ENCODE results near the gene TMCC1.
"Not testable (repeated sequence)": the region's sequence is repeated elsewhere in the genome, so short reads cannot be mapped to it uniquely, and the experiment has no call there.

TMCC1 gene

DNA sequence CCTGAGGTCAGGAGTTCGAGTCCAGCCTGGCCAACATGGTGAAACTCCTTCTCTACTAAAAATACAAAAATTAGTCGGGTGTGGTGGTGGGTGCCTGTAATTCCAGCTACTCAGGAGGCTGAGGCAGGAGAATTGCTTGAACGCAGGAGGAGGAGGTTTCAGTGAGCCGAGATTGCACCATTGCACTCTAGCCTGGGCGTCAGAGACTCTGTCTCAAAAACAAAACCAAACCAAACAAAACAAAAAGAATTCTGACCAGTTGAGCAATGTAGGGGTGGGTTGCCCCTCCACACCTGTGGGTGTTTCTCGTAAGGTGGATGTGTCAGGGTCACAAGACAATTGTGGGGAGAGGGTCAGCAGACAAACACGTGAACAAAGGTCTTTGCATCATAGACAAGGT is 252.5 kb downstream of the TMCC1 start:
- DNase-seq: not testable (repeated sequence)

DNA sequence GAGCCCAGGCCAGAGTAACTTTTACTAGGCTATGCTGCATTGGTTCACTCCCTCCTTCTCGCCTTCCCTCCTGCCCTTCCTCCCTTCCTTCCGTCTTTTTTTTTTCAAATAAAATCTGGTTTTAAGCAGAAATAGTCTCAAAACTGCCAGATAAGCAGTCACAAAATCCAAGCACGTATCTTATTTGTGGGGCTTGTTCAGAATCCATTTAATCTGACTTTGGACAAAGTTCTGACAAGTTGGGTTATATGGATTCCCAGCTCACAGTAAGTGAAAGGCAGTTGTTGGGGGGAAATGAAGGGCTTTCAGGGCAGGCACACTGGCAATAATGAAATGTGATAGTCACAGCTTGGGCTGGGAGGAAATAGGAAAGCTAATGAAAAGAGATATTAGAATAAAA is 255.0 kb downstream of the TMCC1 start:
- DNase-seq: no peak

DNA sequence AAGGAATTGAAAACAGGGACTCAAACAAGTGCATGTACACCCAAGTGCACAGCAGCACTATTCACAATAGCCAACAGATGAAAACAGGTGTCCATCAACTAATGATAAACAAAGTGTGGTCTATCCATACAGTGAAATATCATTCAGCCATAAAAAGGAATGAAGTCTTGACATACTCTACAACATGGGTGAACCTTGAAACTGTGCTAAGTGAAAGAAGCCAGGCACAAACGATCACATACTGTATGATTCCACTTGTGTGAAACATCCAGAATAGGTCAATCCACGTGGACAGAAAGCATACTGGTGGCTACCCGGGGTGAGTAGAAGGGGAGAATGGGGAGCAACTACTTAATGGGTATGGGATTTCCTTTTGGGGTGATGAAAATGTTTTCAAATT is 257.4 kb downstream of the TMCC1 start:
- DNase-seq: no peak

DNA sequence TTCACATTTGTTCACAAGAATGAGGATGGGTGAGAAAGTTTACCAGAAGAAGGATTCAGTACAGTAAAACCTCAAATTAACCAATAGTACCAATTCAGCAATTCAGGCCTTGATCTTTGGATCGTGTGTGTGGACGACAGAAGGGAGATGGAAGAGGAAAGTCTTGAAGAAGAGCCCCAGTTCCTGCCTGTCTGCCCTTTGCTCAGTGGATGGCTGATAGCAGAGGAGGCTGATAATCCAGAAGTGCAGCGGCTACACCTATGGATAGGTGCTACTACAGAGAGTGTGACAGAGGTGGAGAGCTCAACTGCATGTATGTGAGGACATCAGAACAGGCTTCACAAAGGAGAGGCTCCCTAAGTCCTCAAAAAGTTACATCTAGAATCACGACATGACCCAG is 257.9 kb downstream of the TMCC1 start:
- no peak for DNase-seq

DNA sequence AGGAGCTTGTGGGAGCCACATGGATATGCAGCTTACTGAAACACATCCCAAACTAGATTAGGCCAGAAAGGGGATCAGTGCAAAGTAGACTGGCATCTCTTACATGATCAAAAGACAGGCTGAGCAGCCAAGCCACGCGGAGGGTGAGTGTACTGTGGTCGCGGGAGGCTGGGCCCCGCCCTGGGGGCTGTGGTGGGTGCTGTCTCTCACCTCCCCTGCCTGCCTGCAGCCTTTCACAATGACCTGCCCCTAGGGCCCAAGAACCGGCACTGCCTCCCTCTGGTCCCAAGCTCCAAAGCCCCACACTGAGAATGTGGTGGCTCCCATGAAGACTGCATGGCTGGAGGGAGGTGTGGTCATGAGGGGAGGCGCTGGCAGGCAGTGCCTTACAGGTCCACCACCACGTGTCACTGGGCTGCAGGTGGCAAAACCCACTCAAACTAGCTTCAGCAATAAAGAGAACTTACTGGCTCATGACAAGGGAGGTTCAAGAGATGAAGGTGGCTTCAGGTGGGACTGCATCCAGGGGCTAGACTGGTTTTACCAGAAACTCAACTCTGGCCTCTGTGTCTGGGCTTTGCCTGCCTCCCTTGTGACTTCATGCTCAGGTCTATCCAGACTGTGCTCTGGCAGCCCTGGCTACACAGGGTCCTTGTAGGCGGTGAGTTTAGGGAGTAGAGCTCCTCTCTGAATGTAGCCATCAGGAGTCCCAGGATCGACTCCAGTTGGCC is 259.6 kb downstream of the TMCC1 start:
- DNase-seq: no peak

GRCh38 chr3:129632977-129633376 is 260.5 kb downstream of the TMCC1 start:
- DNase-seq: no peak

DNA sequence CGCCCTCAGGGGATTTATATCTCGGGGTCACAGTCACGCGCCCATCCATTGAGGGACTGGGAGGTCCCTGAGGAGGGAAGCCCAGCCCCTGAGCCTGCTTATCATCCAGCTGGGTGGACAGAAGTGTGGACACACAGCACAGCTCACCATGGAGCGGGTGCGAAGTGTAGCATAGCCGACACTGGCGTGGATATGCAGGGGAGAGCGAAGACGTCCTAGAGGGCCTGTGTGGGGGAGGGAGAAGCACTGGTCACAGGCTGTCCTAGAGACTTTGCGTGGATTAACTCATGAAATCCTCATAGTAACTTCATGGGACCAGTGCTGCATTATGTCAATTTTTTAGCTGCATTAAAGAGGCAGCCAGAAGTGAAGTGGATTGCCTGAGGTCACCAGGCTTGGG is 261.0 kb downstream of the TMCC1 start:
- no peak for DNase-seq

DNA sequence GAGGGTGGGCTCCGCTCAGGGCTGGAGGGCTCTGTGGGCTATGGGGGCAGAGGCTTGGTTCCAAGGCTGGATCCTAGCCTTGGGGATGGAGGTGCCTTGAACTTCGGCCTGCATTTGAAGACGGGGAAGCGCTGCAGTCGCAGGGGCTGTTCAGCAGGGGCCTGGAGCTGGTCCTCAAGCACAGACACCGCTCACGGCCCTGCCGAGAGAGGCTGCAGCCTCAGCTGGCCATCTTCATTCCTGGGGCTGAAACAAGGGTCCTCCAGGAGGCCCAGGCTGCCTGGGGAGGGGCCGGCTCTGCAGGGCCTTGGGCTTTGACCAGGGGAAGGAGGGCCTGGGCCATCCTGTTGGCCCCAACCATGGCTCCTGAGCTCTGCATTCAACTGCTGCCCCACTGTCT is 261.5 kb downstream of the TMCC1 start:
- DNase-seq: no peak

DNA sequence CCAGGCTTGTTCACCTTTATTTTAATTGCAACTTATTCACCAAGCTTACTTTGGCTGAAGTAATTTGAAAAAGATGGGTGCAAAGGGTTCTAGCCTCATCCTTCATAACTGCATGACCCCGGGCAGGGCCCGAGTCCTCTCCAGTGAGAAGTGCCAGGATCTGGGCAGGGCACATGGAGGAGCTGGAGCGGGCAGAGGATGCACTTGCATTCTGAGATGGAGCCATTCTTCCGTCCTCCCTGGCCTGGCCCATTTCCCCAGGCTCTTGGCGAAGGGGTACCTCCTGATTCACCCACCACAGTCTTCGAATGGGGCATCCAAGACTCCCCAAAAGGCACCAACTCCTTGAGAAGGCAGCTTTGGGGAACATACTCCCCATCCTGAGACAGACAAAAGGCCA is 264.5 kb downstream of the TMCC1 start:
- no peak for DNase-seq

DNA sequence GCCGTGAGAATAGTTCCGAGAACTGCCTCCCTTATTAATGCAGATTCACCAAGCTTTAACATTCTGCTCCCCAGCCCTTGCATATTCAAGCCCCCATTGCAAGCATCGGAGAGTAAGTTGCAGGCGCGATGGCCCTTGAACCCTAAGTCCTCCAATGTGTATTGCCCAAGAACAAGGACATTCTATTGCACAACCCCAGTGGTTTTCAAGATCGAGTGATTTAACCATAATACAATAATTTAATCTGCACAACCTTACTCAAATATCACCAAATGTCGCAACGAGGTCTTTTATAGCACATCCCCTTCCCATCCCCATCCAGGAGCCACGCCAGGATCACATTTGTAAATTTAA is 265.4 kb downstream of the TMCC1 start:
- DNase-seq: no peak

DNA sequence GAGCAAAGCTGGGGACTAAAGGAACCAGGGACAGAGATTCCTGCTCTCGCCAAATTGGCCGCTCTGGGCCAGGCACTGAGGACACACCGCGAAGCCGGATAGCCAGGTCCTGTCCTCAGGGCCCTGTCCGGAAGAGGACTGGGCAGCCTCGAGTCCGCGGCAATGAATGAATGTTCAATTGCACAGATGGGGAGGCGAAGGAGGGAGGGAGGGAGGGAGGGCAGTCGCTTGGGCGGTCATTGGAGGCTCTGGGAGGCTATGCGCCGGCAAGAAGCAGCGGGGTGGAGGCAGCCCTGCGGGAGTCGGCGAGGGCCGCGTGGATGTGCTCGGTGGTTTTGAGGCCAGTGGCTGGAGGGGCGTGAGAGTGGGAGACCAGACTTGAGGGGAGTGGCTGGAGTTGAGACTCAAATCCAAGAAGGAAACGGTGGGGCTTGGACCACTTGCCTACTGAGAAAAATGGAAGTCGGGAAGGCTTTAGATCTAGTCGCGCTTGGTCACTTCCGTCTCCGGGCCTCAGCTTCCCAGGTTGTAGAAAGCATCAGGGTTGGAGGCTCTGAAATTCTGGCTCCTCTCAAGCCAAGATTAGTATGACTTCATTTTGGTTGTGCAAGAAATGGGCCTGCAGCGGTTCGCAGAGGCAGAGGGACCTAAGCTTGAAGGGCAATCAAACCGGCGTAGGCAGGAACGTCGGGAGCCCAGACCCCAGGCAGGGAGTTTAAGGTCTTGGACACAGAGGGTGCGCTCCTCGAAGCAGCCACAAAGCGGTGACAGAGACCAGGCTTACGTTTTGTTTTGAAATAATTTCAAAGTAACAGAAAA is 266.0 kb downstream of the TMCC1 start:
- DNase-seq: peak; percentile 77

DNA sequence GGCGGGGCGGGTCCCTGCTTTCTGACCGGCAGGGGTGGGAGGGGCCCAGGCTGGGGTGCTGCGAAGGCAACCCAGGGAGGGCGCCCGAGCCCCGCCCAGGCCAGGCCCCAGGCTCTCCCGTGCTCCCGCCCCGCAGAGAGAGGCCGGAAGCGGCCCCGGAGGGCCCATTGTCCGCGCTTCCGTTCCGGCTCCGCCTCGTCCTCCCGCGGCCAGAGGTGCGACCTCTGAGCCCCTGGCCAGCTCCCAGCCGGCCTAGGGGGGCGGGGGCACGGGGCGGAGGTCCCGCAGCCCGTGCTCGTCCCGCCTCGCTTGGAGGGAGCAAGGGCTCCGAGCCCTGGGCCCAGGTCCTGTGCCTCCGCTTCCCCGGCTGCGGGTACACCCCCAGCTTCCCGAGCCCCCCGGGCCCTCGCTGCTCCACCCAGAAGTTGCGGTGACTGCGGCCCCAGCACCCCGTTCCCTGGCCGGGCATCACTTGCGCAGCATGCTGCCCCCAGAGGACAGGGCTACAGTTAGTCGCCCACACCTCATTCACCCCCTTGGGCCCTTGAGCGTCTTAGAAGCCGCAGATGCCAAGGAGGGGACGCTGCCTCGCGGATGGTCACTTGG is 266.7 kb downstream of the TMCC1 start:
- DNase-seq: peak; percentile 75

DNA sequence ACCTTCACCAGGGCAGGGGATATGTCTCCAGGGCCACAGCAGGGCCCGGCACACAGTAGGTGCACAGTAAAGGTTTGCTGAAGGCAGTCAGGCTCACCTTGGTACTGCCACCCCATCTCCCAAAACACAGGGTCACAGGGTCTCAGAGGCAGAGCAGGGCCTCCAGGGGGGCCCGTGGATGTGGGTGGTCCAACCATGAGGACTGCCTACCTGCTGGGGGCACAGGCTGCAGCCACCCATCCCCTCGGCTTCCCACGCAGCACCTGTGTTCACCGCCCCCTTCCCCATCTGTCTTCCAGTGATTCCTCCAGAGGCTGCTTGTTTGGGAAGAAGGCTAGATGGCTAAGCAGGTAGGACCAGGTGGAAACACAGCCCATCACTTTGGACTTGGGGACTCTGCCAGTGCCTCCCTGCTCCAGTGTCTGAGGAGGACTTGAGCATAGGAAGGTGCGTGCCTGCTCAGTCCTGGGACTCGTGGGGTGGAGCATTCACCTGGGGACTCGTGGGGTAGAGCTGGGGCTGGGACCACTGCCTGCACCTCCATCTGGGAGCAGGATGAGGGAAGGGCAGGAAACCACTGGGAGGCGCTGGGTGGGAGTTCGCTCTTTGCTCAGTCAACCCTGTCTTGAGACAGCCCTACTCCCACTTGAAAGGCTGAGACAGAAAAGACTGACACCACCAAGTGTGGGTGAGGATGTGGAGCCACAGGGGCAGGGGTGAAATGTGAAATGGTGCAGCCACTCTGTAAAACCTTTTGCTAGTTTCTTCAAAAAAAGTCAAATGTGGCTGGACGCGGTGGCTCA is 268.2 kb downstream of the TMCC1 start:
- no peak for DNase-seq

DNA sequence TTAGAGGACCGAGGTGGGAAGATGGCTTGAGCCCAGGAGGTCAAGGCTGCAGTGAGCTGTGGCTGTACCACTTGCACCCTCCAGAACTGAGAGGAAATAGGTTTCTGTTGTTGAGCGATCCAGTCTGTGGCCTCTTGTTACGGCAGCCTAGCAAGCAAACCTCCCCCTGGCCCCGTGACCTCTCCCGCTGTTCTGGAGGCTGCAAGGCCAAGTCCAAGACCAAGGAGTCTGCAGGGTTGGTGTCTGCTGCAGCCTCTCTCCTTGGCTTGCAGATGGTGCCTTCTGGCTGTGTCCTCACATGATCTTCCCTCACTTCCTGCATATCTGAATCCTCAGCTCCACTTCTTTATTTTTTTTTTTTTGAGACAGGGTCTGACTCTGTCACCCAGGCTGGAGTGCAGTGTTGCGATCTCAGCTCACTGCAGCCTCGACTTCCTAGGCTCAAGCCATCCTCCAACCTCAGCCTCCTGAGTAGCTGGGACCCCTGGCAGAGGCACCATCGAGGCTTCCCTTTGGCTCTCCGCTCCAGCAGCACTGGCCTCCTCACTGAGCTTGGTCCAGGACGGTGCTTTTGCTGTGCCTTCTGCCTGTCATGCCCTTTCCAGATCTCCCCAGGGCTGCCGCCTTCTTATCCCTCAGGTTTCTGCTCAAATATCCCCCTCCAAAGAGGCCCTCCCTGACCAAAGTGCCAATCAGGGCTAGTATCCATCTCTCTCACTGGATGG is 269.0 kb downstream of the TMCC1 start:
- DNase-seq: peak; percentile 35

DNA sequence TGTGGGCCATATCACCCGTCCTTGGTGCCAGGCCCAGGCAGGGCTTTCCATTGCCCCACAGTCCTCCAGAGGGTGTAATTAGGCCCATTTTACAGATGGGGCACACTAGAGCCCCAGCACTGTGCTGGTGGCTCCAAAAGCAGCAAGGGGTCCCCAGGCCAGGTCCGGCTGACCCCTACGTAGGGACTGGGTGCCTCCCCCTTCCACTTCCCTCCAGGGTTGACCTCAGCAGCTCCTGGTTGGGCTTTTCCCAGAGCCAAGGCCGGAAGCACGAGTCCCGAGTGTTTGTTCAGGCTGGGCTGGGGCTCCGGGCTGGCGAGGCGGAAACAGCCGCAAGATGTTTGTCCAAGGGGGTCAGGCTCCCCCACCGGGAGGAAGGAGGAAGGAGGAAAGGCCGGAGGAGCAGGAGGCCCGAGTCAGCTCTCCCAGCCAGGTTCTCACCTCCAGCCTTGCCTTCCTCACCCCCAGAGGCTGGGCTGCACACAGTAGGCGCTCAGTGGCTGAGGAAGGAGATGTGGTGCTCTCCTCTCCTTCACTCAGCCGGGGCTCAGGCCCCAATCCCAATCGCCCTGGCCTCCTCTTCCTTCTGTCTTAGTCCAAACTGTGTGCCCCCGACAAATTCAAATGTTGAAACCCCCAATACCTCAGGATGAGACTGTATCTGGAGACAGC is 269.9 kb downstream of the TMCC1 start:
- no peak for DNase-seq

GRCh38 chr3:129622933-129623332 is 270.6 kb downstream of the TMCC1 start:
- DNase-seq: no peak

DNA sequence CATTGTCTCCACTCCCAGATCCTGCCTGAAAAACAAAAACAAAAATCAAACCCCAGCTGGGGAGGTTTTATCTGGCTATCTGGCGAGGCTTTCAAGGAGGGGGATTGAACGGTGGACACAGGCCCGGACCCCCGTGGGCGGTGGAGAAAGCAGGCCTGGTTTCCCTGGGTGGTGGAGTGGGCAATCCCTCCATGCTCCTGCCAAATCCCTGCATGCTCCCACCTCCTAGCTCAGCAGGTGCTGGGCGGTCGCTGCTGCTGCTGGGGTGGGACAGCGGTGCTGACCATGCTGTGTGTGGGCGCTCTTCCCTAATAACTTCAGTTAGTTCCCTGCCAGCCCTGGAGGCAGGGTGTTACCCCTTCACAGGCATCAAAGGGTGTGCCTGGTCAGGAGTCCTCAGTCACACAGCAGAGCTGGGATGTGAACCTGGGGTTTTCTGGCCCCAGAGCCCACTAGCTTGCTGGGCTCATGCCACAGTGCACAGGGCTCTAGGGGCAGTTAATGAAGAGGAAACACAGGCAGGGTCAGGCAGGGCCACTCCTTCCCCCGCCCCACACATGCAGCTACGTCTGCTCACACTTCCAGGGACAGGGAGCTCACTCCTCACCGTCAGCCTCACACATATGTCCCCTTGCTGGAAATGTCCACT is 271.2 kb downstream of the TMCC1 start:
- no peak for DNase-seq

DNA sequence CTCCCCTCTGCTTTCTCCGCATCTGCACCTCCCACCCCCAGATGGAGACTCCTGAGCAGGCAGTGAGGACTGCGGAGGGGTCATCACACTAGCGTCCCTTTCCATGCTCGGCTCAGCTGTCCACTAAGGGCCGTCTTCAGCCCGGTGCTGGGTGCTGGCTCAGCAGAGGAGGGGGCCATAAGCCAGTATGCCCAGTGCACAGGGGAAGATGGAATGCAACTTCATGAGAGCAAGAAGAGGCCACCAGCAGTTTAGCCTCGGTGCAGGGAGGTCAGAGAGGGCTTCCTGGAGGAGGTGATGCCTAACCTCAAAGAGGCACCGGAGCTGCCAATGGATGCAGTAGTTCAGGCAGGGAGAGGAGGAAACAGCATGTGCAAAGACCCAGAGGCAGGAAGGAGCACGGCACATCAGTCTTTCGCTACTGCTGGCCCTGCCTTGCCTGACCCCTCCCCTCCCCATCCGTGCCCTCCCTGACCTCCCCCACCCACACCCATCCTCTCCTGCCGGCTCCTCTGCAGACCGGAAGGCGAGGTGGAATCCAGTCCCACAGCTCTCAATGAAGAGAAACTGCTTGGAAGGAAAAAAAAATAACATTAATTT is 271.8 kb downstream of the TMCC1 start:
- no peak for DNase-seq

DNA sequence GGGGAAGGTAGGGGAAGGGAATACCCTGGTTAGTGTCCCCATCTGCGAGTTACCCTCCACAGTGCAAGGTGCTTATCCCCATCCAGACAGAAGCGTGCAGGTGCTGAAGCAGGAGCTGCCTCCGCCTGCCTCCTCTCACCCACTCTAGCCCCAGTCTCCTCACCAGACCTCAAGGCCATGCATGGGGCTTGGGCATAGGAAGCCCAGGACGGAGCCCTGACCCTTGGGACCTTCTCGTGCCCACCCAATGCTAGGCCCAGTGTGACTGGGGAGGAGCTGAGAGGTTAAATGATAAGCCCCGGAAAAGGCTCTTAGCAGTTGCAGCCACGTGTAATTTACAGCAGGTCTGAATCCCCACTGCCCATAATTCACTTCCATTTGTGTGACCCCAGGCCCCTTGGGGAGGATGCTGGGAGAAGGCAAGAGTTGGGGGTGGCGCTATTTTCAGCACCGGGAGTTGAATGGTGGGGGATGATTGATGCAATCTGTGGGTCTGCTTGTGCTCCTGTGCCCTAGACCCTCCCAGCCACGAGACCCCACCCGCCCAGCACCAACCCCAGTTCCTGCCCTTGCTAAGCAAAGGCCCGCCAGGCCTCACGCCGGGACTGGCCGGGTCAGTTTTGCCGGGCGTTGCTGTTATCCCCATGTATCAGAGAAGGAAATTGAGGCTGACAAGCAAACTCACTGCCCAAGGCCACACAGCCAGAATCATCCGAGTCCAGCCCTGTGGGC is 272.5 kb downstream of the TMCC1 start:
- DNase-seq: no peak

DNA sequence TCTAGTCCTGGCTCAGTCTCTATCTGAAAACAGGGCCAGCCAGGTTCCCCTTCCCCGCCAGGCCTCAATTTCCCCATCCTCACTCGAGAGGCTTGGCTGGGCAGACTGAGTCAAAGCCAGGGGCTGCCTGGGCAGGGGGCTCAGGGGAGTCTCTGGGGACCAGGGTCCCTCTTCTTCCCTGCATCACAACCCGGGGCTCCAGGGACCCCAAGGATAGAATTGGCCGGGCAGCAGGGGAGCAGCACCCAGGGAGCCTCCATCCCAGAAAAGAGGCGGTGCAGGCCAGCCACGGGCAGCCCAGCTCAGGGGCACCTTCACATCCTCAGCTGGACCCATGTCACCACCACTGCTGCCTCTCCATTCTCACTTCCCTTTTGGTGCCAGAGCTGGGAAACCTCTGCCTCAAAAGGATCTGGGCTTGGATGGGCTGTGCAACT is 273.8 kb downstream of the TMCC1 start:
- no peak for DNase-seq
